ENCODE results near the gene BEST3. TPM values are rescaled to one million over a fixed set of nuclear protein-coding genes. Genes with fewer than 3 reads are reported as not detected.

The BEST3 gene
- total and polyA plus RNA-seq, 2 donors (not counting 3 experiments of a cell fraction or from before 2014, with no cell fraction given): 0.12 to 0.18 TPM

DNA sequence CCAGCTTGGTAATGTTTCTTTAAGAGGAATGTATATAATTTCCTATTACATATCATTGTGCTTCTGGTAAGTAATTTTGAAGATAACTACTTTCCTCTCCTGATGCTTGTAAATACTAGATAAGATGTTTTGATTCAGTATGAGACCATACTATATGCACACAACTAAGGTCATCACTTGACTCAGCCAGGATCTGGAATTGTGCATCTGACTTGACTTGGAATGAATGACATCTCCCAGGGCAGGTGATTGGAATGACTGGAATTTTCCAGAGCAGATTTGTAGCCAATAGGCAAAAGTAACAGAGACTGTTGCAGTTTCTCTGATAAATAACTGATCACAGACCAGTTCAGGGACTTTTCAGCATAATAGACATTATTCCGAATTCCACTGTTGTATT lies 11.1 kb downstream of the BEST3 start:
- no peaks in the 10 kb centered on the region for H3K9me1 ChIP-seq (replicated peaks; ENCODE audit: control insufficient read depth, extremely low read depth, insufficient read depth, low read length)
- peak overlapping the region; percentile 8 for H3K4me2 ChIP-seq (ENCODE audit: insufficient read depth, low read length)
- no peak overlapping the region for H3K9ac ChIP-seq (replicated peaks; ENCODE audit: extremely low read depth, insufficient read depth, low read length)
- FAIRE-seq (peak; percentile 31), DNase-seq (ENCODE audit: low read depth, low spot score) (peak; percentile 74)
- peak; percentile 32 for TF ChIP-seq FOS (IDR thresholded peaks at IDR 0.05; ENCODE audit: borderline replicate concordance, insufficient read depth, low read length)
- TF ChIP-seq MYC (IDR thresholded peaks at IDR 0.05; ENCODE audit: low read depth, low read length): no peak
- peak; percentile 70 for TF ChIP-seq GATA2 (IDR thresholded peaks at IDR 0.05; ENCODE audit: insufficient read depth, insufficient read length, low read depth, low read length)
- intact Hi-C loops (cut with micrococcal nuclease): loop anchor here (5.0 kb wide), 1 partner anchor 134 kb away; no protein-coding TSS in a partner anchor
- CTCF ChIA-PET: interaction anchor here (1.3 to 2.6 kb wide), 2 partner anchors 24 kb away, joined by 3 to 9 read pairs; no protein-coding TSS in a partner anchor
- no peaks in the 10 kb centered on the region for H3K79me2 ChIP-seq (ENCODE audit: control insufficient read depth, insufficient read depth, low read length)
- H3K27ac ChIP-seq (ENCODE audit: insufficient read depth, low read depth, low read length): peak overlapping the region; percentile 81
- H3K4me3 ChIP-seq (replicated peaks in 1 of 3; ENCODE audit: insufficient read depth in 1 of 3, low read depth in 1 of 3, low read length in 3 of 3): no peak overlapping the region
- H3K9me3 ChIP-seq (replicated peaks; ENCODE audit: control insufficient read depth, insufficient read depth, low read length): no peaks in the 10 kb centered on the region
- no peaks in the 10 kb centered on the region for H3K36me3 ChIP-seq (ENCODE audit: control insufficient read depth in 2 of 2, extremely low read depth in 1 of 2, insufficient read depth in 2 of 2, low read length in 2 of 2)
- no peak overlapping the region for H2AFZ ChIP-seq (ENCODE audit: low read depth, low read length)
- peaks cover 28% of the 10 kb centered on the region for H3K4me1 ChIP-seq (ENCODE audit: control insufficient read depth, extremely low read depth, insufficient read depth, low read length)
- dilution Hi-C loops (cut with MboI; ENCODE audit: extremely low pct_ligation_motif_present, low sequenced_read_pairs): no loop called here
- POLR2A ChIA-PET: no interaction called here
- H3K27me3 ChIP-seq (ENCODE audit: control insufficient read depth in 2 of 2, insufficient read depth in 2 of 2, low read length in 2 of 2): no peaks in the 10 kb centered on the region
- BruUV-seq (replicated peaks): no TSS peak
- H4K20me1 ChIP-seq (replicated peaks; ENCODE audit: control insufficient read depth, extremely low read depth, insufficient read depth, low read length): no peaks in the 10 kb centered on the region

DNA sequence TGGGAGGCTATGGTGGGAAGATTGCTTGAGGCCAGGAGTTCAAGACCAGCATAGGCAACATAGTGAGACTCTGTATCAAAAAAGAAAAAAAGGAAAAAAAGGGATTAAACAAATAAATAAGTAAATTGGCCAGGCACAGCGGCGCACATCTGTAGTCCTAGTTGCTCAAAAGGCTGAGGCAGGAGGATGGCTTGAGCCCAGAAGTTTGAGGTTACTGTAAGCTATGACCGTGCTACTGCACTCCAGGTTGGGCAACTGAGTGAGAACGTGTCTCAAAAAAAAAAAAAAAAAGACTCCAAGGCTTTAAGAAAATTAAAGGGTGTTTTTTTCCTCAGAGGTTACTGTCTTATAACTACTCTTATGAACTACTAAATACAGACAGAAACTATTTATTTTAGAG lies 11.7 kb downstream of the BEST3 start:
- intact Hi-C loops (cut with micrococcal nuclease): loop anchor here (5.0 kb wide), 1 partner anchor 135 kb away; no protein-coding TSS in a partner anchor
- H2AFZ ChIP-seq (ENCODE audit: low read depth, low read length): no peak overlapping the region
- H3K79me2 ChIP-seq (ENCODE audit: control insufficient read depth, insufficient read depth, low read length): no peaks in the 10 kb centered on the region
- no TSS peak for BruUV-seq (replicated peaks)
- no peaks in the 10 kb centered on the region for H3K9me1 ChIP-seq (replicated peaks; ENCODE audit: control insufficient read depth, extremely low read depth, insufficient read depth, low read length)
- no peak overlapping the region for H3K4me2 ChIP-seq (ENCODE audit: insufficient read depth, low read length)
- no peaks in the 10 kb centered on the region for H3K27me3 ChIP-seq (ENCODE audit: control insufficient read depth in 2 of 2, insufficient read depth in 2 of 2, low read length in 2 of 2)
- TF ChIP-seq, protein P1, sequence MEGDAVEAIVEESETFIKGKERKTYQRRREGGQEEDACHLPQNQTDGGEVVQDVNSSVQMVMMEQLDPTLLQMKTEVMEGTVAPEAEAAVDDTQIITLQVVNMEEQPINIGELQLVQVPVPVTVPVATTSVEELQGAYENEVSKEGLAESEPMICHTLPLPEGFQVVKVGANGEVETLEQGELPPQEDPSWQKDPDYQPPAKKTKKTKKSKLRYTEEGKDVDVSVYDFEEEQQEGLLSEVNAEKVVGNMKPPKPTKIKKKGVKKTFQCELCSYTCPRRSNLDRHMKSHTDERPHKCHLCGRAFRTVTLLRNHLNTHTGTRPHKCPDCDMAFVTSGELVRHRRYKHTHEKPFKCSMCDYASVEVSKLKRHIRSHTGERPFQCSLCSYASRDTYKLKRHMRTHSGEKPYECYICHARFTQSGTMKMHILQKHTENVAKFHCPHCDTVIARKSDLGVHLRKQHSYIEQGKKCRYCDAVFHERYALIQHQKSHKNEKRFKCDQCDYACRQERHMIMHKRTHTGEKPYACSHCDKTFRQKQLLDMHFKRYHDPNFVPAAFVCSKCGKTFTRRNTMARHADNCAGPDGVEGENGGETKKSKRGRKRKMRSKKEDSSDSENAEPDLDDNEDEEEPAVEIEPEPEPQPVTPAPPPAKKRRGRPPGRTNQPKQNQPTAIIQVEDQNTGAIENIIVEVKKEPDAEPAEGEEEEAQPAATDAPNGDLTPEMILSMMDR (IDR thresholded peaks at IDR 0.05; ENCODE audit: extremely low read depth in 1 of 2, insufficient read depth in 1 of 2, low read depth in 1 of 2, low read length in 2 of 2): no peak
- TF ChIP-seq JUN (IDR thresholded peaks at IDR 0.05; ENCODE audit: borderline replicate concordance, insufficient read depth, insufficient read length, low read depth) (no peak), POLR2AphosphoS5 (IDR thresholded peaks at IDR 0.05; ENCODE audit: insufficient read depth, low read depth, low read length) (no peak), POLR2A (IDR thresholded peaks at IDR 0.05; ENCODE audit: low read depth, low read length) (no peak), EZH2 (IDR thresholded peaks at IDR 0.05; ENCODE audit: borderline replicate concordance, low read depth, low read length, severe bottlenecking) (no peak), FOS (IDR thresholded peaks at IDR 0.05; ENCODE audit: borderline replicate concordance, insufficient read depth, low read length) (no peak)
- TF ChIP-seq, protein P2, sequence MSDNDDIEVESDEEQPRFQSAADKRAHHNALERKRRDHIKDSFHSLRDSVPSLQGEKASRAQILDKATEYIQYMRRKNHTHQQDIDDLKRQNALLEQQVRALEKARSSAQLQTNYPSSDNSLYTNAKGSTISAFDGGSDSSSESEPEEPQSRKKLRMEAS (IDR thresholded peaks at IDR 0.05; ENCODE audit: insufficient read depth, insufficient read length): no peak
- no peaks in the 10 kb centered on the region for H3K36me3 ChIP-seq (ENCODE audit: control insufficient read depth in 2 of 2, extremely low read depth in 1 of 2, insufficient read depth in 2 of 2, low read length in 2 of 2)
- H4K20me1 ChIP-seq (replicated peaks; ENCODE audit: control insufficient read depth, extremely low read depth, insufficient read depth, low read length): no peaks in the 10 kb centered on the region
- no peak overlapping the region for H3K4me3 ChIP-seq (replicated peaks in 1 of 3; ENCODE audit: insufficient read depth in 1 of 3, low read depth in 1 of 3, low read length in 3 of 3)
- no peak for FAIRE-seq
- H3K4me1 ChIP-seq (ENCODE audit: control insufficient read depth, extremely low read depth, insufficient read depth, low read length): peaks cover 28% of the 10 kb centered on the region
- ChIA-PET POLR2A (no interaction called here), CTCF (interaction anchor here (1.0 to 1.3 kb wide), 2 partner anchors 9 to 23 kb away, joined by 3 read pairs; no protein-coding TSS in a partner anchor)
- no peak overlapping the region for H3K9ac ChIP-seq (replicated peaks; ENCODE audit: extremely low read depth, insufficient read depth, low read length)
- no peak overlapping the region for H3K27ac ChIP-seq (ENCODE audit: insufficient read depth, low read depth, low read length)
- no peaks in the 10 kb centered on the region for H3K9me3 ChIP-seq (replicated peaks; ENCODE audit: control insufficient read depth, insufficient read depth, low read length)
- DNase-seq (ENCODE audit: low read depth, low spot score): no peak
- dilution Hi-C loops (cut with MboI; ENCODE audit: extremely low pct_ligation_motif_present, low sequenced_read_pairs): no loop called here
